ENCODE results near the gene SLC9C2.
"Not testable (repeated sequence)": the region's sequence is repeated elsewhere in the genome, so short reads cannot be mapped to it uniquely, and the experiment has no call there.

Gene SLC9C2

GRCh38 chr1:173603056-173603591 is at the start of gene SLC9C2:
Gene SLC9C2 (minus strand): TSS chr1:173603072. CDS start chr1:173601776, 1,296 bp downstream.
- no peak for DNase-seq (ENCODE audit: low read depth, low spot score)

GRCh38 chr1:173648880-173649605 is 46.2 kb upstream of the SLC9C2 start:
- no peak for DNase-seq (ENCODE audit: low read depth, low spot score)

- no peak for DNase-seq (ENCODE audit: low read depth, low spot score)
Measured at GRCh38 chr1:173646656-173647055, 43.8 kb upstream of the SLC9C2 start.

- not testable (repeated sequence) for DNase-seq (ENCODE audit: low read depth, low spot score)
Measured at GRCh38 chr1:173642450-173643139, 39.7 kb upstream of the SLC9C2 start.

- DNase-seq (ENCODE audit: low read depth, low spot score): no peak
Measured at GRCh38 chr1:173639102-173639501, 36.2 kb upstream of the SLC9C2 start.

- DNase-seq (ENCODE audit: low read depth, low spot score): no peak
Measured at GRCh38 chr1:173638043-173639021, 35.5 kb upstream of the SLC9C2 start.

GRCh38 chr1:173637236-173638042 is 34.6 kb upstream of the SLC9C2 start:
- not testable (repeated sequence) for DNase-seq (ENCODE audit: low read depth, low spot score)

- no peak for DNase-seq (ENCODE audit: low read depth, low spot score)
Measured at GRCh38 chr1:173635116-173635515, 32.2 kb upstream of the SLC9C2 start, which contains the start of gene TEX50. Gene TEX50 (plus strand): TSS chr1:173635338. CDS start chr1:173635522, 184 bp downstream.

GRCh38 chr1:173628888-173629287 is 26.0 kb upstream of the SLC9C2 start:
- DNase-seq (ENCODE audit: low read depth, low spot score): no peak

GRCh38 chr1:173627269-173627668 is 24.4 kb upstream of the SLC9C2 start:
- no peak for DNase-seq (ENCODE audit: low read depth, low spot score)

- DNase-seq (ENCODE audit: low read depth, low spot score): no peak
Measured at GRCh38 chr1:173616859-173617258, 14.0 kb upstream of the SLC9C2 start.

GRCh38 chr1:173613086-173613485 is 10.2 kb upstream of the SLC9C2 start:
- not testable (repeated sequence) for DNase-seq (ENCODE audit: low read depth, low spot score)

- DNase-seq (ENCODE audit: low read depth, low spot score): no peak
Measured at GRCh38 chr1:173608503-173609216, 5.8 kb upstream of the SLC9C2 start.

GRCh38 chr1:173601588-173601987 is 1.3 kb downstream of the SLC9C2 start:
- no peak for DNase-seq (ENCODE audit: low read depth, low spot score)

- DNase-seq (ENCODE audit: low read depth, low spot score): no peak
Measured at GRCh38 chr1:173596097-173596825, 6.6 kb downstream of the SLC9C2 start.

GRCh38 chr1:173591138-173591537 is 11.7 kb downstream of the SLC9C2 start:
- not testable (repeated sequence) for DNase-seq (ENCODE audit: low read depth, low spot score)

- DNase-seq (ENCODE audit: low read depth, low spot score): no peak
Measured at GRCh38 chr1:173590557-173590956, 12.3 kb downstream of the SLC9C2 start.

GRCh38 chr1:173581383-173582079 is 21.3 kb downstream of the SLC9C2 start:
- no peak for DNase-seq (ENCODE audit: low read depth, low spot score)

GRCh38 chr1:173580658-173581057 is 22.2 kb downstream of the SLC9C2 start:
- DNase-seq (ENCODE audit: low read depth, low spot score): no peak

All from ELF-1 (cell line).